Stimulated activated CD8-positive, alpha-beta memory T cell treated with anti-CD3 and anti-CD28 coated beads, Interleukin-4, amount 100 ng/mL, for 4 hours (primary cell): Measurements from ENCODE around the gene MRTFB.

Source experiments
- DNase-seq, 2 donors: peaks; one replicate each; pipeline ENCODE4 v3.0.0-alpha.2; 2020; ENCODE audit warnings: low read depth in 2 of 2, low spot score in 1 of 2

The MRTFB gene

GRCh38 chr16:14131774-14132695, 60.9 kb downstream of the MRTFB start:
- DNase-seq, result no peak

GRCh38 chr16:14132696-14133048, 61.6 kb downstream of the MRTFB start:
- DNase-seq, result no peak

- no peak for DNase-seq
Measured at GRCh38 chr16:14133907-14134306, 62.8 kb downstream of the MRTFB start.

DNA sequence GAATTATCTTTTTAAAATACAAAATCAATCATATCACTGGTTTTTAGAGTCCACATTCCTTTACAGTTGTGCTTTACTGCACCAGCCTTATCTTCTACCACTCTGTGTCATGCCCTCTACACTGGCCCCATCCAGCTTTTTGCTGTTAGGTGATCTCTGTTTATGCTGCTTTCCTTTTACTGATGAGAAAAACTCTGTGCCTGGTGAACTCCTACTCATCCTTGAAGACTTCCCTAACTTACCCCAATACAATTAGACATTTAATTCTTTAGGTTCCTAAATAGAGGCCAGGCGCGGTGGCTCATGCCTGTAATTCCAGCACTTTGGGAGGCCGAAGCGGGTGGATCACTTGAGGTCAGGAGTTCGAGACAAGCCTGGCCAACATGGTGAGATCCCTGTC, 64.6 kb downstream of the MRTFB start:
- no peak for DNase-seq

DNA sequence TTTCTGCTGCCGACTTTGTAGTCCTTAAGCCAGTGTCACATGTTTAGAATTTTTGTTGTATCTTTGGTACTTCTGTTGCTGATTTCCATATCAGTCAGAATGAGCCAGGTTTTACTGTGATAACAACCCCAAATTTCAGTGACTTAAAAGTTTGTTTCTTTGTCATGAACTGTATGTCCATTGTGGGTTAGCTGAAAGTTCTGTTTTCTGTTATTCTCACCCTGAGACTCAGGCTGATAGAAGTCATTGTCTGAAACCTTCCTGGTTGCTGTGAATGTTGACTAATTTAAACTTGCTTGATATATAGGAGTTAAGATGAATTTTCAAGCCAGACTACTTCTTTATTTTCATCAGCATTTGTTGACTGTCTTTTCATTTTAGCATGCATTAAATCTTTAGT, 68.8 kb downstream of the MRTFB start:
- no peak for DNase-seq

DNA sequence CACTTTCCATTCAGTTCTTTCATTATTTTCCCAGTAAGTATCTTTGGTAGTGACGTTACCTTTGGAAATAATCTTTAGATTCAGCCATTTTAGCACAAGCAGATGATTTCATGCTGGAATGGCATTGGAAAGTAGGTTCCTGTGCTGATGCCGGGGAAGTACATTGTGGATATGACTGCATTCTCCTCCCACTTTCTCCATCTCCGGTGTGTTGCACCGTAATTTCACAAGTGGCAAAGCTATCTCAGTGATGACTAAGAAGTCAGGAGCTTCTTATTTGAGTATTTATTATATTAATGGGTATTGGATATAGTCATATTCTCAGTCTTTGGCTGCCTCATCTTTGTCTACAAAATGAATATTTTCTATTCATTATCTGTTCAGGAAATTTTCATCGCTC, 69.8 kb downstream of the MRTFB start:
- DNase-seq, result no peak

- DNase-seq, result no peak
Measured at GRCh38 chr16:14146445-14146844, 75.3 kb downstream of the MRTFB start.

DNA sequence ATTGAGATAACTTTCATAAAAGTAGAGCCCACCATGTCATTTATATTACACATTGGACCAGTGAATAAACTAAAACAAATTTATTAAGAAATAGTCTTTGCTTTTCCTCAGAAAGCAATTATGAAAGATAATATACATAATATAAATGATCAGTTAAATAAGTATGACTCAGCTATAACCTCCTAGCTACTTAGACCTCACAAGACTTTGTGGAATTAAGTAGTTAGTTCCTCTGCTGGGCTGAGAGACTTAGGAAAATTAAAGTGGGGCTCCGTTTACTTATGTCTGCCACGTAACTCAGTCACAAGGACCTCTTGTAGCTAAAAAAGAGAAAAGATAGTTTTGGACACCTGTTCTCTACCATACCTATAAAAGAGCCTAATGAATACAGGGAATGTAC, 76.9 kb downstream of the MRTFB start:
- DNase-seq, result no peak

- DNase-seq, result no peak
Measured at GRCh38 chr16:14148569-14148968, 77.5 kb downstream of the MRTFB start.

GRCh38 chr16:14150796-14151195, 79.7 kb downstream of the MRTFB start:
- DNase-seq, result no peak

DNA sequence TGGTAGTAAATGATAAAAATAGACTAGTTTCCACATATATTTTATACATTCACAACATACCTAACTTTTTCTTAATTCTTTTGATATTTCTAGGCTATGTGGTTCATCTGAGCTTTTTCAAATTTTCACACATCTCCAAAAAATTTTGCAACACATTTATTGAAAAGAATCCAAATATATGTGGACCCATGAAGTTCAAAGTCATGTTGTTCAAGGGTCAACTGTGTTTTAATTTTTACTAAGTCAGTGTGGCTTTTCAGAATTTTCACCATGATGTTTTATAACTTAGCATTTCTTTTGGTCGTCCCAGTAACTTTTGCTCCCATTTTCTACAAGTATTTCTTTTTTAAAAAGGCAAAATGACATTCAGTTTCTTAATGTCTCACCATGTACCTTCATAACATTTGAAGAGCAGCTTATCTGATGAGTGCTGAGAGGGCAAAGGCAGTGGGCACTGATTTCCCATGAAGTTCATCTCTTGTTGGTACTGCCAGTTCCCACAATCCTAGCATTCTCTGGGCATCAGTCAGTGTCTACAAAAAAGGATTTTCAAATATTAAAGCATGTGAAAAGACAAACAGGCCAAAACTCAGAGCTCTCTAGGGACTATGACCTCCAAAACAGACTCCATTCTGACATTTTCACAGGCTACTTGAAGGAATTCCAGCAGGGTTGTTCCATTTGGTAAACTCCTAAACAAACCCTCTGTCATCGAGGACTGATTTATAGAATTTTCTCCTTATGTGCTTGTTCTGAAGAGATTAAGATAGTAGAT, 80.3 kb downstream of the MRTFB start:
- no peak for DNase-seq

DNA sequence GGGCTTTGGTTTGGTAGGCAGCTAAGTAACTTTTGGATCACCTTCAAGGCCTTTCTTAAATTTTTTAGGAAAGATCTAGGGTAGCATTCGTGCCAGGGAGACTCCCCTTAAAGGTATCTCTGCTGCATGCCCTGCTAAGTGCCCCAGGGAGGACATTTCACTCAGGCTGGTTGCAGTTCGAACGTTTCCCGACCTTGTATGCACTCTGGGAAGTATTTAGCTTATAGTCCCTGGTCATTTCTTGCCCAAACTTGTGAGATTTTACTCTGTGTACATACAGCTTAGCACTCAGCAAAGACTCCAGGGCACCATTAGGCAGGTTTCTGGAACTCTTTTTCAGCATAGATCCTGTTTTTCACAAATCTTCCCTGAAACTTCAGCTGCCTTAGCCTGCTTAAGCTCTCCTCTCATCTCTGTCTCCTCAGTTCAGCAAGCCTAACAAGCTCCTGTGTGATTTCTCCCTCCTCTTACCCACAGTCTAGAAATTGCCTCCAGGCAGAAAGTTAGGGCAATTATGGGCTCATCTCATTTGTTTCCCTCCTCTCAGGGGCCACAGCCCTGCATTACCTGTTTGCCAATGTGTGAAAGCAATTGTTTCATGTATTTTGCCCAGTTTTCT, 84.6 kb downstream of the MRTFB start:
- DNase-seq, result no peak

DNA sequence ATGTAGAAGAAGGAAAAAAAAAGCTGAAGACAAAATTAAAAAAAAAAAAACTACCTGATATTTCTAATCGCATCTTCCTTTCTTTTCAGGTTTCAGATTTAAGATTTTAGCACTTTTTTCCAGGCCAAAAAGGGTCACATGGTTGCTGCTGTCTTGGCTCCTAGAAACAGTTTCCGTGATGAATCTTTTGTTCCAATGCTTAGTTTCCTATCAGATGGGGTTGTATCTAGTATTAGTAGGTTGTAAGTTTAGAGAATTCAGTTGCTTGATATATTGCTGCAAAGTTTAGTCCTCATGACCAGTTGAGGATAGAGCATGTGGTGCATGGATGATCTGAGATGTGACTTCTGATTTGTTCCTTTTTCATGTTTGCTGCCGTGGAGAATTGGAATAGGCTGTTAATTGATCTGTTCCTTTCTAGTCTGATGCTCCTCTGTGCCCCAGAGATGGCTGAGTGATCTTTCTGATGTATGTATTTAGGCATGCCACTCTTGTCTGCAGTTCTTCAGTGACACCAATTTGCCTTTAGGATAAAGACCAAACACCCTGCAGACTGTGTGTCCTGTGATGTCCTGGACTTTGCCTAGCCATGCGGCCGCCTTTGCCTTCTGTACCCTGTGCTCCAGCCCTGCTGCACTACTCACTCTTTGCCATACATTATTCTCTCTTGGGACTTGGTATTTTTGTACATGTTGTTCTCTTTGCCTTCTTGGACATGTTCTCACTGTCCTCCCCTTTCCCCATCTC, 94.0 kb downstream of the MRTFB start:
- DNase-seq, result no peak

- no peak for DNase-seq
Measured at GRCh38 chr16:14168146-14168545, 97.0 kb downstream of the MRTFB start.

DNA sequence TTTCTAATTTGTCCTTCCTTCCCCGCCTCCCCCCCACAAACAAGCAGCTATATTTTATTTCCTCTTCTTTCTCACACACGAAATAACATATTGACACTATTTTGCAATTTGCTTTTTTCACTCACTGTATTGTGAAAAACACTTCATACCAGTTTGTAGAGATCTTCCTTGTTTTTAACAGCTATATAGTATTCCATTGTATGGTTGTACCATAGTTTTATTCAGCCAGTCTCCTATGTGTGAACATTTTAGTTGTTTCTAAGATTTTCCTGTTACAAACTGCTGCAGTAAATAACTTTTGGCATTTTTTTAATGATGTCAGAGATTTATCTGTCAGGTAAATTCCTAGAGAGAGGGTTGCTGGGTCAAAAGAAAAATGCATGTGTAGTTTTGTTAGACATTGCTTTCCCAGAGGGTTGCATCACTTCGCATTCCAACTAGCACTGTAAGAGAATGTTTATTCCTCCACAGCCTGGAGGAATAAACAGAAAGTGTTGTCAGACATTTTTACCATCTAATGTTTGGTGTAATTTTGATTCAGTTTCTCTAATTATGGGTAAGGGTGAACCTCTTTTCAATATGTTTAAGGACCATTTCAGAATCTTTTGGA, 101.2 kb downstream of the MRTFB start:
- DNase-seq, result no peak

DNA sequence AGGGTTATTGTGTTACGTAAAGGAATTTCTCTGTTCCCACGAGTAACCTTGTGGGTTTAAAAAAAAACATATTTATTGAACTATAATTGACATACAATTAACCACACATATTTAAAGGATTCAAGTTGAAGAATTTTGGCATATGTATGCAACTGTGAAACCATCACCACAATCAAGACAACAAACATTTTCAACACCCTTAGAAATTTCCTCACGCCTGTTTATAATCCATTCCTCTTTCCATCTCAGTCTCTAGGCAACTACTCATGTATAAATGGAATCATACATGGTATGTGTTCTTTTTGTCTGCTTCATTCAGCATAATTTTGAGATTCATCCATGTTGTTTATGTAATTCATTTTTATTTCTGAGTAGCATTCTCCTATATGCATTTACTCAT, 104.0 kb downstream of the MRTFB start:
- no peak for DNase-seq

- DNase-seq, result no peak
Measured at GRCh38 chr16:14177704-14178103, 106.6 kb downstream of the MRTFB start.

DNA sequence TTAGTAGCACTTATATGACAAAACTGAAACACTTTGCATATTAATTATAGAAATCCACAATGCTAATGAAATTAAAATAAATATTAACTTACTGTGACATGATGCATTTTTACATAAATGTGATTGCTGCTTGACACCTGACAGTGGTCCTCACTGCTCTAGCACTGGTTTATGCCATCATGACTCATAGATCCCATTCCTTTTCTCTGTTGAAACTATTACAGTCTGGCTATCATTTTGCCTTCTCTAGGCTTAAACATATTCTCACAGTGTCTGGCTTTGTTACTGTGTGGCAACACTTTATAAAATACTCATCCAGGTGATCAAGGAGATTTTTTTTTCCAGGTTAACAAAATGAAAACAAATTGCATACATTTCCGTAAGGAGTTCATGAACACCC, 108.0 kb downstream of the MRTFB start:
- DNase-seq, result no peak

DNA sequence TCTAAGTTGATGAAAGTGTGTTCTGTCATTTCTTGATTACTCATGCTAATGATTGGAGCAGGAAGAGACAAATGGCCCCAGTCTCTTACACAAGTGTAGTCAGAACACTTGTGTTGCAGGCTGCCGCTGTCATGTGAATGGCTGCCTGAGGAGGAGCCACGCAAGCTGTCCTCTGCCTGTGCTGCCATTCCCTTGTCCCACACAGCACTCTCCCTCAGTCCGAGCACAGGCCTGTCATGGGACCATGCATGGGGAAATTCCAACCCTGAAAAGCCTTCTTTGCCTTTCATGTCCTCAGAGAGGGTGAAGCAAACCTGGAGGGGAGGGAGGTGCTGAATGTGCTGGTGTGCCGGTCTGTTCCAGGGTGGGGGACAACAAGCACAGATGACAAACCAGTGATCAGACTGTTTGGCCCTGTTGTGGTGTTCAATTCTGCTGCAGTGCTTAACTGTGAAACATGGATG, 109.4 kb downstream of the MRTFB start:
- no peak for DNase-seq

DNA sequence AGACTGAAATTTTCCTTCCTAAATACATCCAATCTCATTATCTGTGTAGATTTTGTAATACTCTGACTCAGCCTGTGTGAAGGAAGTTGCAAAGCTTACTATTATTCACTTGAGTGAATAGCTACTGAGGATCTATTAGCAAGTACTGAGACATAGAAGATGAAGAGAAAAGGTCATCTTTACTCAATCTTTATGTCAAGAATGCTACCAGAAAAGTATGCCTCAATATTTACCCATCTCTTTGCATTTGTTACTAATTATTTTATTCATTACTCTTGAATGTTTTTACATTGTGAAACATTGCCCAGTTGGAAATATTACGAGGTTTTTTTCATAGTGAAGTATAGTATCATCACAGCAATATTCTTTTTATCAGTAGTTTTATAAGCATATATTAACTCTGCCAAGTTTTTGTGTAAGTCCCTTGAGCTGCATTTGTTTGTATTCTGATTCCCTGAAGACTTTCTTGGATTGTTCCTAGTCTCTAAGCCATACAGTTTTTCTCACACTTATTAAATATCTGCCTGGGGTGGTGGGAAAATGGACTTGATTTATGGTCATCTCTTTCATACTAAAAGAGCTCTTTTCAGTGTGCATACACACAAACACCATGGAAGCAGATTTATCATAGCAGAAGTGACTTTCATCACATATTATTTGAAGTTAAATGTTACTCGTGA, 110.4 kb downstream of the MRTFB start:
- no peak for DNase-seq
